GM12801 (cell line): Measurements from ENCODE around the gene SRGAP1.

Source experiments
- CTCF ChIP-seq: IDR thresholded peaks from one replicate; pipeline ENCODE4 v1.5.1; 2011; ENCODE audit warnings: control low read depth; ENCODE audit not compliant: insufficient read length; ENCODE audit errors: extremely low read depth

Gene SRGAP1

GRCh38 chr12:63821781-63822251, 22.7 kb upstream of the SRGAP1 start:
- no peak for TF ChIP-seq CTCF

DNA sequence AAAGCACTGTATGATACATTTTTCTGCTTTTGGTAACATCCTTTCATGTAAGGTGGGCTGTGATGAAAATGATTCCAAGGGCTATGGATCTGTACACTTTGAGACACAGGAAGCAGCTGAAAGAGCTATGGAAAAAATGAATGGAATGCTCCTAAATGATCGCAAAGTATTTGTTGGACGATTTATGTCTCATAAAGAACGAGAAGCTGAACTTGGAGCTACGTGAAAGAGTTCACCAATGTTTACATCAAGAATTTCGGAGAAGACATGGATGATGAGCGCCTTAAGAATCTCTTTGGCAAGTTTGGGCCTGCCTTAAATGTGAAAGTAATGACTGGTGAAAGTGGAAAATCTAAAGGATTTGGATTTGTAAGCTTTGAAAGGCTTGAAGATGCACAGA, 22.1 kb upstream of the SRGAP1 start:
- TF ChIP-seq CTCF = no peak

- no peak for TF ChIP-seq CTCF
Measured at GRCh38 chr12:63823040-63823439, 21.5 kb upstream of the SRGAP1 start.

DNA sequence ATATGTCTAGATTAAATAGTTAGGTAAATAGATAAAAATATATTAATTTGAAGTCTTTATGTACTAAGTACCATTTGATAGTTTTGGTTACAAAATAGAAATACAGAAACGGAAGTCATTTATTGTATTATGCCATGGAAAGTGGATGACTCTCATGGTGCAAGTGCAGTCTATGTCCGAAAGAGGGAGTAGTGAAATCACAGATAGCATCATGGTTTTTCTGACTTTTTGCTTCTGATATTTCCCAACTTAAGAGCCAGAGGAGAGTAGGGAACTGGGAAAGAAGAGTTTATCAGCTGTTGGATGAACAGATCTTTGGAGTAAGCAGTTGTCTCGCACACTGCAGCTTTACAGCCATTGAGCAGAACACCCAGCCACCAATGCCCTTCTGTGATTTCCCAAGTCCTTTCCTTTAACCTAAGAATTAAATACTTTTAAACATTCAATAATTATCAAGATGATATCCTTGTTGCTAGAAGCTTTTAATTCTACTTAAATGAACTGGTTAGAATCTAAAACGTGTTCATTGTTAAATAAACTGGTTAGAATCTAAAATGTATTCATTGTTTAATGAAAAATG, 18.4 kb upstream of the SRGAP1 start:
- TF ChIP-seq CTCF = peak; percentile 24

DNA sequence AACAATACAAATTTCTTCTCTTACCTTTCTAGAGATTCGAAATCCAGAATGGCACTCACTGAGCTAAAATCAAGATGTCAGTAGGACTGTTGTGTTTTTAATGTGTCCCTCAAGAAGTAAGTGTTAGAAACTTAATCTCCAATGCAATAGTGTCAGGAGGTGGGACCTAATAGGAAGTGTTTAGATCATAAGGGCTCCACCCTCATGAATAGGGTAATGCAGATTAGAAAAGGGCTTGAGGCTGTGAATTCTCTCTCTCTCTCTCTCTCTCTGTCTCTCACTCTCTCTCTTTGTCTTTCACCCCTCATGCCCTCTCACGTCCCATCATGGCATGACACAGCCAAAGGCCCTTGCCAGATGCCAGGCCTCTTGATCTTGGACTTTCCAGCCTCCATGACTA, 15.6 kb upstream of the SRGAP1 start:
- TF ChIP-seq CTCF = no peak

GRCh38 chr12:63836046-63836445, 8.5 kb upstream of the SRGAP1 start:
- TF ChIP-seq CTCF = no peak

GRCh38 chr12:63836936-63837335, 7.6 kb upstream of the SRGAP1 start:
- TF ChIP-seq CTCF = no peak
